OCI-LY7 (cell line): ENCODE data around the gene ZNHIT1. TPM values are rescaled to one million over a fixed set of nuclear protein-coding genes. Genes with fewer than 3 reads are reported as not detected.

Experiments
- BruUV-seq: library from RNA; stranded (reverse); fragments of 400-500 nt; replicated peaks from 2 replicates; lab custom pipeline; 2021; lab: Mats Ljungman, UMichigan
- CTCF ChIA-PET: fragments of 300-600 bp; sonication (Branson Sonifier 250); formaldehyde crosslinking; loops from one replicate; lab custom pipeline; 2022; ENCODE audit warnings: antibody characterized with exemption; ENCODE audit not compliant: unreplicated experiment; lab: Charles Lee
- POLR2A ChIA-PET: fragments of 300-600 bp; sonication (Branson Sonifier 250); formaldehyde crosslinking; loops from one replicate; lab custom pipeline; 2022; ENCODE audit warnings: antibody characterized with exemption; lab: Charles Lee
- DNase-seq: peaks from one replicate; pipeline ENCODE4 v3.0.0-alpha.2; 2015; ENCODE audit warnings: low spot score
- H2AFZ ChIP-seq: fragments of 200-600 bp; sonication (generic), shearing (Covaris generic); 2 replicates; pipeline ENCODE4 v1.6.1; 2014; ENCODE audit warnings: mild to moderate bottlenecking, antibody characterized with exemption, low read length, moderate library complexity
- H3K27ac ChIP-seq: fragments of 200-600 bp; sonication (generic); 2 replicates; pipeline ENCODE4 v1.5.1; 2014; ENCODE audit warnings: mixed run types, low read depth, mild to moderate bottlenecking, moderate library complexity, low read length, inconsistent platforms; ENCODE audit not compliant: poor library complexity, severe bottlenecking
- H3K36me3 ChIP-seq: fragments of 200-600 bp; sonication (generic); 2 replicates; pipeline ENCODE4 v1.6.1; 2014; ENCODE audit warnings: mild to moderate bottlenecking, antibody characterized with exemption, low read length, moderate library complexity, mixed read lengths; ENCODE audit not compliant: insufficient read depth
- H3K4me1 ChIP-seq: fragments of 200-600 bp; sonication (generic); 2 replicates; pipeline ENCODE4 v1.5.1; 2014; ENCODE audit warnings: mild to moderate bottlenecking, low read length; ENCODE audit not compliant: insufficient read depth, poor library complexity, severe bottlenecking
- H3K4me2 ChIP-seq: fragments of 200-600 bp; sonication (generic); 2 replicates; pipeline ENCODE4 v1.6.1; 2014; ENCODE audit warnings: mild to moderate bottlenecking, low read length
- H3K4me3 ChIP-seq: fragments of 200-600 bp; sonication (generic); 2 replicates; pipeline ENCODE4 v1.5.1; 2014; ENCODE audit warnings: mild to moderate bottlenecking, low read depth, low read length; ENCODE audit not compliant: poor library complexity, severe bottlenecking
- H3K79me2 ChIP-seq: fragments of 200-600 bp; sonication (generic); 2 replicates; pipeline ENCODE4 v1.6.1; 2016; ENCODE audit warnings: low read depth, mild to moderate bottlenecking, low read length, moderate library complexity, mixed read lengths; ENCODE audit not compliant: insufficient read depth
- H3K9me2 ChIP-seq: fragments of 200-600 bp; sonication (generic); 2 replicates; pipeline ENCODE4 v1.6.1; 2016; ENCODE audit warnings: mild to moderate bottlenecking, low read length, mixed read lengths; ENCODE audit not compliant: insufficient read depth
- H3K9me3 ChIP-seq: fragments of 200-600 bp; sonication (generic); 2 replicates; pipeline ENCODE4 v1.6.1; 2014; ENCODE audit warnings: mild to moderate bottlenecking, mixed run types, low read length, mixed read lengths
- H4K20me1 ChIP-seq: fragments of 200-600 bp; sonication (generic); 2 replicates; pipeline ENCODE4 v1.6.1; 2014; ENCODE audit warnings: mild to moderate bottlenecking, antibody characterized with exemption, low read length, moderate library complexity, mixed read lengths; ENCODE audit not compliant: insufficient read depth
- CTCF ChIP-seq: fragments of 200-600 bp; sonication (generic); conservative IDR thresholded peaks from 2 replicates; pipeline ENCODE4 v1.5.1; 2014; ENCODE audit warnings: mild to moderate bottlenecking, antibody characterized with exemption, low read length, moderate library complexity, mixed read lengths
- EZH2phosphoT487 ChIP-seq: fragments of 200-600 bp; sonication (generic); IDR thresholded peaks from 2 replicates; pipeline ENCODE4 v1.6.1; 2018; ENCODE audit warnings: low read depth, borderline replicate concordance, mild to moderate bottlenecking, mixed run types, antibody characterized with exemption, low read length, moderate library complexity, mixed read lengths
- intact Hi-C: fragments of 100-400 bp; cut with micrococcal nuclease; formaldehyde crosslinking; loops from one replicate; pipeline ENCODE4 v1.10.0; 2022; ENCODE audit not compliant: unreplicated experiment
- total RNA-seq, 2 experiments: library from RNA; depleted of rRNA in 1 of 2; stranded (reverse); fragments of >200 nt in 1 of 2; shearing (Covaris generic) in 1 of 2; gene quantifications; 2 replicates each; pipeline ENCODE4 v1.2.3, GENCODE V29; 2014 to 2022

The ZNHIT1 gene
- total RNA-seq, 2 experiments from 2014 or later, result 44.3 to 77.3 TPM

- intact Hi-C loops, result no loop called here
- Histone ChIP-seq H3K9me2 (no peaks in the 10 kb centered on the region), H3K27ac (no peak overlapping the region), H3K9me3 (no peaks in the 10 kb centered on the region), H3K79me2 (no peaks in the 10 kb centered on the region), H3K4me2 (no peak overlapping the region), H3K36me3 (peaks cover 26% of the 10 kb centered on the region; the same call in 1 of the 2 replicates), H2AFZ (no peak overlapping the region), H4K20me1 (no peaks in the 10 kb centered on the region), H3K4me3 (no peak overlapping the region), H3K4me1 (no peaks in the 10 kb centered on the region)
- BruUV-seq, result no TSS peak
- TF ChIP-seq EZH2phosphoT487 (no peak), CTCF (no peak)
- POLR2A ChIA-PET, result no interaction called here
- CTCF ChIA-PET, result no interaction called here
- DNase-seq, result no peak
These were observed 17.6 kb downstream of the ZNHIT1 start for GRCh38 chr7:101235522-101235921.

GRCh38 chr7:101236292-101236835, 18.4 kb downstream of the ZNHIT1 start:
- CTCF ChIA-PET, result no interaction called here
- POLR2A ChIA-PET, result no interaction called here

More at GRCh38 chr7:101236292-101236835, 18.4 kb downstream of the ZNHIT1 start:
- Histone ChIP-seq H3K79me2 (no peaks in the 10 kb centered on the region), H3K27ac (no peak overlapping the region), H3K9me3 (no peaks in the 10 kb centered on the region), H4K20me1 (no peaks in the 10 kb centered on the region), H3K4me1 (no peaks in the 10 kb centered on the region), H3K36me3 (peaks cover 33% of the 10 kb centered on the region; the same call in 1 of the 2 replicates), H2AFZ (no peak overlapping the region), H3K4me2 (no peak overlapping the region), H3K9me2 (no peaks in the 10 kb centered on the region), H3K4me3 (no peak overlapping the region)
- no TSS peak for BruUV-seq
- no peak for DNase-seq
- no peak for TF ChIP-seq CTCF
- TF ChIP-seq EZH2phosphoT487, result no peak
- intact Hi-C loops, result no loop called here
